Stimulated activated CD4-positive, alpha-beta T cell treated with anti-CD3 and anti-CD28 coated beads, Interleukin-15, amount 100 ng/mL, for 48 hours (primary cell): ENCODE results near the gene YDJC.
"Not testable (repeated sequence)": the region's sequence is repeated elsewhere in the genome, so short reads cannot be mapped to it uniquely, and the experiment has no call there.

Experiments
- DNase-seq, 2 donors: peaks; one replicate each; pipeline ENCODE4 v3.0.0-alpha.2; 2020; ENCODE audit warnings: low read depth in 2 of 2

YDJC gene, protein sequence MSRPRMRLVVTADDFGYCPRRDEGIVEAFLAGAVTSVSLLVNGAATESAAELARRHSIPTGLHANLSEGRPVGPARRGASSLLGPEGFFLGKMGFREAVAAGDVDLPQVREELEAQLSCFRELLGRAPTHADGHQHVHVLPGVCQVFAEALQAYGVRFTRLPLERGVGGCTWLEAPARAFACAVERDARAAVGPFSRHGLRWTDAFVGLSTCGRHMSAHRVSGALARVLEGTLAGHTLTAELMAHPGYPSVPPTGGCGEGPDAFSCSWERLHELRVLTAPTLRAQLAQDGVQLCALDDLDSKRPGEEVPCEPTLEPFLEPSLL

DNA sequence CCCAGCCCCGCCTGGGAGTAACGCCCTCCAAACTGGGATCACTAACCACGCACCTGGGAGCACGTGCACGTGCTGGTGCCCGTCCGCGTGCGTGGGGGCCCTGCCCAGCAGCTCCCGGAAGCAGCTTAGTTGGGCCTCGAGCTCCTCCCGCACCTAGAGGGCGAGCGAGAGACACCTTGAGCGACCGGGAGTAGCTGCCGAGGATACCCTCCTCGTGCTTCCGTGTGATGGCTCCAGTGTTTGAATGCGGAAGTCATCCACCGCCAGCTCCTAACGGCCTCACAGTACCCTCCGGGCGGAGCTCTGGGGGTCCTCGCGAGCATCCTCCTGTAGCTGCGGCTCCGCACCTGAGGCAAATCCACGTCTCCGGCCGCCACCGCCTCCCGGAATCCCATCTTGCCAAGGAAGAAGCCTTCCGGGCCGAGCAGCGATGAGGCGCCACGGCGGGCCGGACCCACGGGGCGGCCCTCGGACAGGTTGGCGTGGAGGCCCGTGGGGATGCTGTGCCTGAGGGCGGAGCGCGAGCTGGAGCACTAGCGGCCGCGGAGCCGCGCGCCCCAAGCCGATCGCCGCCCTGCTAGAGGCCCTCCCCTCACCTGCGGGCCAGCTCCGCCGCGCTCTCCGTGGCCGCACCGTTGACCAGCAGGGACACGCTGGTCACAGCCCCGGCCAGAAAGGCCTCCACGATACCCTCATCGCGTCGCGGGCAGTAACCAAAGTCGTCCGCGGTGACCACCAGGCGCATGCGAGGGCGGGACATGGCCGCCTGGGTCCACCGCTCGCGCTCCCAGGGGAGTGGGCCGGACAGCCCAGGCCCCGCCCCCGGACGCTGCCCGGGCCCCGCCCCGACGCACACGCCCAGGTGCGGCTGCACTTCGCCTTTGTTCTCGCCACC, at the start of gene YDJC:
Gene YDJC, minus strand, starts transcription at position 768 of the 895 bp plus-strand sequence. Its CDS starts 8 bp downstream, at position 760.
- peak; percentile 91 to 95 for DNase-seq

DNA sequence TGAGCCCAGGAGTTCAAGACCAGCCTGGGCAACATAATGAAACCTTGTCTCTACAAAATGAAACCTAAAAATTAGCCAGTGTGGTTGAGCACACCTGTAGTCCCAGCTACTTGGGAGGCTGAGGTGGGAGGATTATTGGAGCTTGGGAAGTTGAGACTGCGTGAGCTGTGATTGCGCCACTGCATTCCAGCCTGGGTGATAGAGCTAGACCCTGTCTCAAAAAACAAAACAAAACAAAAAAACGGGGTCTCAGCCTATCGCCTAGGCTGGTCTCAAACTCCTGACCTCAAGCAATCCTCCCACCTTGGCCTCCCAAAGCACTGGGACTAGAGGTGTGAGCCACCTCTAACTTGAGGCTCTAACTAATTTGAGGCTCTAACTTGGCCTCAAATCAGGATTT, 49.6 kb upstream of the YDJC start:
- DNase-seq, result no peak

DNA sequence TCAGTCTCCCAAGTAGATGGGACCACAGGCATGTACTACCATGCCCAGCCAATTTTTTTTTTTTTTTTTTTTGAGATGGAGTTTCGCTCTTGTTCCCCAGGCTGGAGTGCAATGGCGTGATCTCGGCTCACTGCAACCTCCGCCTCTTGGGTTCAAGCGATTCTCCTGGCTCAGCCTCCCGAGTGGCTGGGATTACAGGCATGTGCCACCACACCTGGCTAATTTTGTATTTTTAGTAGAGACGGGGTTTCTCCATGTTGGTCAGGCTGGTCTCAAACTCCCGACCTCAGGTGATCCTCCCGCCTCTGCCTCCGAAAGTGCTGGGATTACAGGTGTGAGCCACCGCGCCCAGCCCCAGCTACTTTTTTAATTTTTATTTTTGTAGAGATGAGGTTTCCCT, 49.0 kb upstream of the YDJC start:
- DNase-seq, result not testable (repeated sequence)

DNA sequence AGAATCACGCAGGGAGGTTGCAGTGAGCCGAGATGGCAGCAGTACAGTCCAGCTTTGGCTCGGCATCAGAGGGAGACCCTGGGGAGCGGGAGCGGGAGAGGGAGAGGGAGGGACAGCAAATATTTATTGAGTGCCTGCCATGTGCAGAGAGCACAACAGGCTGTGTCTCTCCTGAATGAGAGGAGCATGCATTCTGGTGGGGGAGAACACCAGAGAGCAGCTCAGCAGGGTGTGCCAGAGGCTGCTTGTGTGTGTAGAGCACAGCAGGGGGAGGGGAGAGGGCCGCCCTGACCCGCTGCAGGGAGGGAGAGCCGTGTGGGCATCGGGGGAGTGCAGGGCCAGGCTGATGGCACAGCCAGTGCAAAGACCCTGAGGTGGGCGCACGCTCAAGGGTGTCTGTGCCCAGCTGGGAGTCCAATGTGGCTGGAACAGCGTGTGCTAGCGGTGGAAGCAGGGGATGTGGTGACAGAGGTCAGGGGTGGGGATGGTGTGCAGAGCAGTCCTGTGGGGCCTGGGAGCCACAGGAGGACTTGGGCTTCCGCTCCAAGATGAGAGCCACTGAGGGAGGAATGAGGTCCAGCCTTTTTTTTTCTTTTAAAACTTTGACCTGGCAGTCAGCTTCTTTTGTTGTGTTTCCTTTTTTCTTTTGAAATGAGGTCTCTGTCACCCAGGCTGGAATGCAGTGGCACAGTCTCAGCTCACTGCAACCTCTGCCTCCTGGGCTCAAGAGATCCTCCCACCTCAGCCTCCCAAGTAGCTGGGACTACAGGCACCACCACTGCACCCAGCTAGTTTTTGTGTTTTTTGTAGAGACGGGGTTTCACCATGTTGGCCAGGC, 48.0 kb upstream of the YDJC start:
- DNase-seq, result no peak

DNA sequence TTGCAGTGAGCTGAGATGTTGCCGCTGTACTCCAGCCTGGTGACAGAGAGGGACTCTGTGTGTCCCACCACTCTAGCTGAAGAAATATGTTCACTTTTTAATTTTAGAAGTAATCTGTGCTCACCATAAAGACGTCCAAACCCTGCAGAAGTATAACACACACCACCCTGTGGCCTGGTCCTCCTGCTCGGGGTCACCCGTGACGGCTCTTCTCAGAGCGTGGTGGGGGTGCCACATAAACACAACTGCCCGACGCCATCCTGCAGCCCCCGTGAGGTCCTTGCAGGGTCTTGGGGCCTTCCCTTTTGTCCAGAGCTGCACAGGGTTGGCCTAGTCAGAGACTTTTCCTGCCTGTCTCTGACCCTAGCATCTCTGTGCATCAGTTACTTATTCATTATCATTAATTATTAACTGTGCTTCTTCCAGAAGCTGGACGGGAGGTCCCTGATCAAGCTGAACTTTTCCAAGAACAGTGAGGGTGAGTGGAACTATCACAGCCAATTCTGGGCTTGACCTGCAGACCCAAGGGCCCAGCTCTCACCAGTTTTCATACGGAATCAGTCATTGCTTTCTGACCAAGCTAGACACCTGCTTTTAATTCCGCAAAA, 44.9 kb upstream of the YDJC start:
- no peak for DNase-seq

DNA sequence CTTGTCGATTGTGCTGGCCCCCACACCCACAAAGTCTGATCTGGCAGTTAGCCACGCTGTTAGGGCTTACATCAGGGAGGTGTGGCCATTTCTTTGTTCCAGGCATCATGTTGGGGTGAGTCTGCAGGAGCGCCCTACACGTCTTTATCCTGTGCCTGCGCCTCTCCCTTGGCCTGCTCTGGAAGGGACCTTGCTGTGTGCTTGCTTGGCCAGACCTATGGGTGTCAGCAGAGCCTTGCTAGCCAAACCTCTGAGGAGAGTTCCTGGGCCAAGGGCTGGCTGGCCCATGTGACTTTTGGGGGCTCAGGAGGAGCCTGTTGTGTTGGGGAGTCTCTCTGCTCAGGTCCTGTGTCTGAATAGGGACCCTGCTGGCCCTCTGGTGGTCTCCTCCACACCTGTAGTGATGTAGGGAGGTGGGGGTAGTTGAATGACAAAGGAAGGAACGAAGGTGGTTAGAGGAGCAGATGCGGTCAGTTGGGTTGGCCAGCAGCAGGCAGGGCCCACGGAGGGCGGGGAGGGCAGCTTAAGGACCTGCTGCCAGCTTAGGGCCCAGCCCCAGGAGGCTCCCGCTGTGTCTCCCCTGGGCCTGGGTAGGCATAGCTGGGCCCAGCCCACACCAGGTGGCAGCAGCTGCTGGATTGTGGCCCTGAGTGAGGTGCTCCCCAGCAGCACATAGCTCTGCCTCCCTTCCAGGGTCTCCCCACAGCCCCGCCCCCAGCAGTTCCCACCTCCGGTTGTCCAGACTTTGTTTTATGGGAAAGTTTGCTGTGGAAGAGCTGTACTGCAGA, 43.9 kb upstream of the YDJC start:
- no peak for DNase-seq

DNA sequence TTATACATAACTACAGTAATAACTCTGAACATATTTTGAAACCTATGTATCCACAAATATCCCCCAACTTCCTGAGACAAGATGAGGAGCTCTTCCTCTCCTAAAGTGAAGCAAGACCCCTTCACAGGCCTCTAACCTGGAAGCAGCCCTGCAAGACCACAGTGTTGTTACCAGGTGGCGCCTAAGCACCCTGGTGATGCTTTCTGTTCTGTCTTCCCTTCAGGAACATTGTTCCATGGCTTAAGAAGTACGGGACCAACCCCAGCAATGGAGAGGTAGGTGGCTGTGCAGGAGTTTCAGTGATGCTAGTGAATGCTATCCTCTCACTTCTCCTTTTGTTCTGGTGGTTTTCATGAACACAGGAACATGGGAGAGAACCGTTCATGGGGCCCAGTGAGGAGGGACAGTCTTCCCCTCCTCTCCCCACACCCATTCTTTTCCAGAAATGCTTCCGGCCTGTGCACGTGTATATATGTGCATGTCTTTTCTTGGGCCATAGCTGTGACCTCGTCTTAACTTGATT, 42.3 kb upstream of the YDJC start:
- DNase-seq, result no peak

DNA sequence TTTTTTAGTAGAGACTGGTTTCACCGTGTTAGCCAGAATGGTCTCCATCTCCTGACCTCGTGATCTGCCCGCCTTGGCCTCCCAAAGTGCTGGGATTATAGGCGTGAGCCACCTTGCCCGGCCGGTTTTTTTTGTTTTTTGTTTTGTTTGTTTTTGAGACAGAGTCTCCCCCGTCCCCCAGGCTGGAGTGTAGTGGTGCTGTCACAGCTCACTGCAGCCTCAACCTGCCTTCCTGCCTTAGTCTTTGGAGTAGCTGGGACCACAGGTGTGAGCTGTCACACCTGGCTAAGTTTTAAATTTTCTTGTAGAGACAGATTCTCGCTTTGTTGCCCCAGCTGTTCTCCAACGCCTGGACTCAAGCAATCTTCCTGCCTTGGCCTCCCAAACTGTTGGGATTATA, 39.2 kb upstream of the YDJC start:
- no peak for DNase-seq

DNA sequence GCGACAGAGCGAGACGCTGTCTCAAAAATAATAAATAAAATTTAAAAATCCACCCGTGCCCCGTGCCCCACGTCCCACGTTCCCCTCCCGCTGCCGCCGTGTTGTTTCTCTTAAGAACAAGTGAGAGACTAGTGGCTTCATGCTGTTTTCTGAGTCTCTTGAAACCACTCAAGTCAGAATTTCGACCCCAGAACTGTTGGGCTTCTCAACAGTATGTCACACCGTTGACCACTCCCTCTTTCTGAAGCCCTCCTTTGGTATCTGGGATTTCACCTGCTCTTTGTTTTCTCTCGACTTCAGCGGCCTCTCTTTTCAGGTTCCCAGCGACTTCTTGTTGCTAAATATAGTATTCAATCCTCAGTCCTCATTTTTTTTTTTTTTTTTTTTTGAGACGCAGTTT, 37.0 kb upstream of the YDJC start:
- DNase-seq, result no peak

DNA sequence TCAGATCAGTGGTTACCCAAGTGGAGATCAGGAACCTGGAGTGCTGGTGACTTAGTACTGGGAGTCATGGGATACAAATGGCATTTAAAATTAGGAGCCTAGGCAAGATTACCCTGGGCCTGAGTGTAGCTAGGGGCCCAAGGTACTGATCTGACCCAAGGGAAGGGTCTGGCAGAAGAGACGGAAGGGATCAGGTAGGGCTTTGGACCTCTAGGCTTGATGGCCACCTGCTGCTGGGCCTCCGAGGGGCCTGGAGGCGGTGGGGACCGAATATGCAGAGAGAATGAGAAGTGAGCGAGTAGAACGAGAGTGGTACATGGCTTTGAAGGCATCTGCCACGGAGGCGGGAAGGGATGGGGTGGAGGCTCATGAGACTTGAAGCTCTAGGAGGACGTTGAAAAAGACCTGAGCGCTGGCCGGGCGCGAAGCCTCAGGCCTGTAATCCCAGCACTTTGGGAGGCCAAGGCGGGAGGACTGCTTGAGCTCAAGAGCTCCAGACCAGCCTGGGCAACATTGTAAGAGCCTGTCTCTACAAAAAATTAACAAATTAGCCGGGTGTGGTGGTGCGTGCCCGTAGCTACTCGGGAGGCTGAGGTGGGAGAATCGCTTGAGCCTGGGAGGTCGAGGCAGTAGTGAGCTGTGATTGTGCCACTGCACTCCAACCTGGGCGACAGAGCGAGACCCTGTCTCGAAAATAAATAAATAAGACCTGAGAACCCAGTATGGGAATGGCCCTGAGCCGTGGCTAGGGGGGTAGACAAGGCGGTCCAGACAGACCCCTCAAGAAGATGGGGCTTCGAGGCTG, 35.4 kb upstream of the YDJC start:
- DNase-seq, result no peak

DNA sequence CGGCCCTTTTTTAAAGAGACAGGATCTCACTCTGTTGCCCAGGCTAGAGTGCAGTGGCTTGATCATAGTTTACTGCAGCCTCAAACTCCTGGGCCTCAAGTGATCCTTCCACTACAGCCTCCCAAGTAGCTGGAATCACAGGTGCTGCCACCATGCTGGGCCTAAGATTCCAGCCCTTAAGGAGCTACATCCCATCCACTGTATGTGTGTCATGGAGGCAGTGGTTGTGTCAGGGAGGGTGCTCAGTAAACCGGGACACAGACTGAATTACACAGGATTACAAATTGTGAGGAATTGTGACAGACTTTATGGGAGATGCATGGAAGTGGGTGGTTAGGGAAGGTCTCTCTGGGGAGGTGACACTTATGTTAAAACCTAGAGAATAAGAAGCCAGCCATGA, 33.9 kb upstream of the YDJC start:
- DNase-seq, result no peak

DNA sequence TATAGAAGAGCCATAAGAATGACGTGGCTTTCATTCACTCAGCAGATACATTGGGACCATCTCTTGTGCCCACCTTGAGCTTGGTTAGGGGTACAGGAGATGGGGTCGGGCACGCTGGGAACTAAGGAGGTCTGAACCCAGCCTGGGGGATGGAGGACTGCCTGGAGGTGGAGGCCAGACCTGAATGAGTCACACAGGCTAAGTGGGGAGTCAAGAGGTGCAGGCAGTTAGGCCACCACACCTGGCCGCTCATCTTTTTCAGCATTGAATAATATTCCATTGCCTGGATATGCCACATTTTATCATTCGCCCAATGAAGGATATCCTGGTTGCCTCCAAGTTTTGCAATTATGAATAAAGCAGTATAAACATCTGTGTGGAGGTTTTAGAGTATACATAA, 32.2 kb upstream of the YDJC start:
- no peak for DNase-seq

DNA sequence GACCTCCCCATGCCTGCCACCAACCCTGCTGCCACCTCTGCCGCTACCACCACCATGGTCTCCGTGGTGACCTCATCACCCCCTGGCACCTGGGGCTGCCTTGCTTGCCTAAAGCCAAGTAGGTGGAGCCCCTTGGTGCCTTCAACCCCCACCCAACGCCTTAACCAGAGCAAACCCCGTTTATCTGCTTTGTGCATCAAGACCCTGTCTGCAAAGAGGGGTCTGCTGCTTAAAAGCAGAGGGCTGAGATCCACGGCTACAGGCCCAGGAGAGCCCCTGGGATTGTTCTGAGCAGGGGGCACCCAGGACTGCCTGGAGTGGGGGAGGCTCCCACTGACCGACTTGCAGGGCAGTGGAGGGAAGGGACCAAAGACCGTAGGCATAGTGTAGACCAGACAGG, 31.1 kb upstream of the YDJC start:
- DNase-seq, result no peak

DNA sequence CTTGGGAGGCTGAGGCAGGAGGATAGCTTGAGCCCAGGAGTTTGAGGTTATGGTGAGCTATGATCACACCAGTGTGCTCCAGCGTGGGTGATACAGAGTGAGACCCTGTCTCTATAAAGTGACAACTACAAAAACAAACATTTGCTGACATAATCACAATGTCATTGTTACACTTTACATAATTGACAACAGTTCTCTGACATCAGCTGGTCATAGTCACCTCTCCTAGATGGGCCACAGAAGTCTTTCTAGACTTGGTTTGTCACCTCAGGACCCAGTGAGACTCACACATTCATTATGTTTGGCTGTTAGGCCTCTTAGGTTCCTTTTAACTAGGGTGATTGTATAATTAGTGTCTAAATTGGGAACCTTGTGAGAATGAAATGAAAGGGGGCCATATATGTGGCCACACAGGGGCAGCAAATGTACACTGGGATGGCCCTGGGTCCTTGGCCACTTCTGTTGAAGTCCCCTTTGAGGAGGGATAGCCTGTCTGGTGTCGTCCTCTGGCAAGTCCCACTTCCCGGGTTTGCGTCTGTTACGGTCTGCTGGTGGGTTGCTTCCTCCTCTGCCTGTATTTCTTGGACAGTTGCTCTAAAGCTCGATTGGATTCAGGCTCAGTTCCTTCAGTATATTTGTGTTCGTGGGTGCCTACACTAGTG, 30.2 kb upstream of the YDJC start:
- no peak for DNase-seq

DNA sequence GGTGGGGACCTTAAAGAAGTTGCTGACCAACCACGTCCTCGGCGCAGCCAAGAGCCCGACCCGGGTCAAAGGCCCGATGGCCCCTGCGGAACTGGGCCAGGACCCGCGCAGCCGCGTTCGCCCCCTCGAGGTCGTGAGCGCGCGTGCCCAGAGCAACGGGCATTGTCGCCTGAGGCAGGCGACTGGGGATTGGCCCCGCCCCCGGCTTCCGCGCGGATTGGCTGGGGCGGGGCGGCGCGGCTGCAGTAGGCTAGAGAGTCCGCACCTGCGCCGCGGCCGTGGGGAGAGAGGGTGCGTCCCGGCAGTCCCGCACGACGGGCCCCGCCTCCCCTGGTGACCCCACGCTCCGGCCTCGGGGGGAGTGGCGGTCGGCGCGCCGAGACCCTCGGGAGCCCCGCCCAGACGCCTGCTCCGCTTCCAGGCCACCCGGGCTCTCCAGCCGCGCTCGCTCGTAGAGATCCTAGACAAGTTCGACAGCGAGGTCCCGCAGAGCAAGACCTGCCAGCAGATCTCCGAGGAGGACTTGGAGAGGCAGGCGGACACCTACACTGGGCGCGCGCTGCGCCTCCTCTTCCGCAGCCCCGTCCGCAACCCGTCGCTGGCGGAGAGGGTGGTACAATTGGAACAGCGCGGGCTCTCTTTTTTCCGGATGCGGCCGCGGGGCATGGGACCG, 27.7 kb upstream of the YDJC start:
- DNase-seq, result peak; percentile 51 to 67

DNA sequence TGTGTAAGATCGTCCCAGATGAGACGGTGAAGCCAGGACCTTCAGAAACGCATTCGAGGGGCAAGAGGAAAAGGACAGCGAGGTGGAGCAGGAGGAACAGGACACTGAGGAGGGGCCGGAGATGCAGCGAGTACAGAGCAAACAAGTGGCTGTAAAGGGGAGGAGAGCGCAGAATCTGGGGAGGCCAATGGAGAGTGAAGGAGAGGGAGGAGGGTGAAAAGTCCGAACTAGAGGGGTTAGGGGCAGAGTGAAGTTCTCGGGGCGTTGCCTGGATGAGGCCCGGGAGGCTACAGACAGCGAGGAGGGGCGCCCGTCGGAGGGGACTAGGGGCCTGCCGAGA, 27.2 kb upstream of the YDJC start:
- DNase-seq, result no peak

DNA sequence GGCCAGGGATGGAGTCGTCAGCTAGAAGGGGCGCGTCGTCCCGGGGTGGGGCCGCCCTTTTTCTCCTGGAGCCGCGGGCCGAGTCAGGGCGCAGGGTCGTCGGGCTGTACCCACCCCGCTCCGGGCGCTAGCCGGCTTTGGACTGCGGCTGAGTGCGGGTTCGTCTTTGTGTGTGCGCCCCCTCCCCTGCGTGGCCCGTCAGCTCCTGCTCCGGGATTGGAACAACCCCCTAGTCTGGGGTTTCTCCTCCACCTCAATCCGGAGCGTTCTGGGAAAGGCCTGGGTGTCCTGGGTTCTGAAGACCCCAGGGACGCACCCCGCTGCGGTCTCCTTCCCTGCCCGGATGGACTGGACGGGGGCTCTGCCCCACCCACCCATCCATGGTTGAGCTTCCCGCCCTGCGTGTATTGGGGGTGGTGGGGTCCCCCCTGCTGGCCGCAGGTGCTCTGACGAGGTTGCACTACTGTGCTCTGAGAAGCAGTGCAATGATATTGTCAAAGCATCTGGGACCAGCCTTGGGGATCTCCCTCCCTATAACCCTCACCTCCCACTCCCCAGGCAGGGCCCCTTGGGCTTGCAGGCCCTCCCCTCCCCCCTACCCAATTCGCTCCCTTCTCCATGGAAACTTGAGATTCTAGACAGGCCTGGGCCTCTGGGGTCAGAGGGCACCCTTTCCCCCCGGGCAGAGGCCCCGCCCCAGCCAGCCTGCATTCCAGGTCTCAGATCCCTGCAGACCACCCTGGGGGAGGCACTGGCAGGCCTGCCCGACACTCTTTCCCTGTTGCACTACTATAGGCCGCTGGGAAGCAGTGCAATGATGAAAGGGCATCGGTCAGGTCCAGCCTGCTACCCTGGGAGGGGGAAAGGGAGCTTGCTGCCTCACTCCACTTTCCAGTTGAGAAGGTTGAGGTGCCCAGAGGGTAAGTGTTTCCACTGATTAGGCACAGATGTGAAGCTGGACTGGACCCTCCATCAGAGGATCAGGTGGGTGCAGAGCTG, 23.0 kb upstream of the YDJC start:
- DNase-seq, result no peak
